SK-N-SH treated with all-trans-retinoic acid at 6 μM for 48 hours (cell line): ENCODE data around the gene CROT.

Source experiments
- ARNTL ChIP-seq: fragments of 450-650 bp; formaldehyde crosslinking; IDR thresholded peaks from 2 replicates; pipeline ENCODE4 v1.5.0; 2020; ENCODE audit warnings: low read depth, mild to moderate bottlenecking, moderate library complexity, borderline replicate concordance
- TOX ChIP-seq: fragments of 250-450 bp; sonication (Bioruptor Pico); IDR thresholded peaks from 2 replicates; pipeline ENCODE4 v1.8.0; 2021; ENCODE audit warnings: mild to moderate bottlenecking, moderate library complexity, borderline replicate concordance
- ZC3H10 ChIP-seq: fragments of 250-450 bp; sonication (Bioruptor Pico); IDR thresholded peaks from 2 replicates; pipeline ENCODE4 v1.5.1; 2021; ENCODE audit warnings: mild to moderate bottlenecking, moderate library complexity
- ZFP3 ChIP-seq: fragments of 250-450 bp; sonication (Bioruptor Pico); IDR thresholded peaks from 2 replicates; pipeline ENCODE4 v1.5.0; 2020; ENCODE audit warnings: mild to moderate bottlenecking, moderate library complexity
- ZFP30 ChIP-seq: fragments of 450-650 bp; formaldehyde crosslinking; IDR thresholded peaks from 2 replicates; pipeline ENCODE4 v1.5.0; 2022; ENCODE audit warnings: mild to moderate bottlenecking, moderate library complexity
- ZNF565 ChIP-seq: fragments of 450-650 bp; formaldehyde crosslinking; conservative IDR thresholded peaks from 2 replicates; pipeline ENCODE4 v1.5.0; 2020; ENCODE audit warnings: low read depth, mild to moderate bottlenecking, moderate library complexity
- ZNF70 ChIP-seq: fragments of 450-650 bp; formaldehyde crosslinking; IDR thresholded peaks from 2 replicates; pipeline ENCODE4 v1.5.0; 2020; ENCODE audit warnings: mild to moderate bottlenecking, moderate library complexity
- TF ChIP-seq, protein P1 (sequence below): fragments of 250-450 bp; sonication (Bioruptor Pico); IDR thresholded peaks from 2 replicates; pipeline ENCODE4 v1.8.0; 2020; ENCODE audit warnings: mild to moderate bottlenecking, moderate library complexity, borderline replicate concordance

DNA sequence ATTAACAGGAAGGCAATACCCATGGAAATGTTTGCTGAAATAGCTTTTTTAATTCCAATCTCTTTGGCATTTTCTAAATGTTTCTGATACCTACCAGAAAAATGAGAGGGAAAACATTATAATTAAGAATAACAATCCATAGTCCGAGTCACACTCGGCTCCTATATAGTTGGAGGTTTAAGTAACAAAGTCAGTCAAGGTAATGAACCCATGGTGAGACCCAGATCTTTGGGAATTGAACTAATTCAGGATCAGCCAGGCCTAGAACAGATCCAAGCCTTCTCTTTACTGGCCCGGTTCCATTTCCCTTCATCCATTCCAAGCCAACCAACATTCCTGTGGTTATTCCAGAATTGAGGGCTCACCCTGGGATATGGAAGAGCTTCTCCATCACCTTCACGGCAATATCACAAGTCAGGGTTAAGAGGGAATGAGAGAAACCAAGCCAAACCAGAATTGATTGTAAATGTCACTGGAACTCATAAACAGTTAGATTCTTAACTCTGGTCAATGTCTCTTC lies 101.7 kb downstream of the CROT start:
- TF ChIP-seq ARNTL (CRISPR knock-in tag) (no peak), ZNF565 (CRISPR knock-in tag) (no peak), ZC3H10 (CRISPR knock-in tag) (no peak), ZFP30 (no peak), TOX (no peak), ZFP3 (CRISPR knock-in tag) (no peak), ZNF70 (CRISPR knock-in tag) (no peak)
- TF ChIP-seq, protein P1, sequence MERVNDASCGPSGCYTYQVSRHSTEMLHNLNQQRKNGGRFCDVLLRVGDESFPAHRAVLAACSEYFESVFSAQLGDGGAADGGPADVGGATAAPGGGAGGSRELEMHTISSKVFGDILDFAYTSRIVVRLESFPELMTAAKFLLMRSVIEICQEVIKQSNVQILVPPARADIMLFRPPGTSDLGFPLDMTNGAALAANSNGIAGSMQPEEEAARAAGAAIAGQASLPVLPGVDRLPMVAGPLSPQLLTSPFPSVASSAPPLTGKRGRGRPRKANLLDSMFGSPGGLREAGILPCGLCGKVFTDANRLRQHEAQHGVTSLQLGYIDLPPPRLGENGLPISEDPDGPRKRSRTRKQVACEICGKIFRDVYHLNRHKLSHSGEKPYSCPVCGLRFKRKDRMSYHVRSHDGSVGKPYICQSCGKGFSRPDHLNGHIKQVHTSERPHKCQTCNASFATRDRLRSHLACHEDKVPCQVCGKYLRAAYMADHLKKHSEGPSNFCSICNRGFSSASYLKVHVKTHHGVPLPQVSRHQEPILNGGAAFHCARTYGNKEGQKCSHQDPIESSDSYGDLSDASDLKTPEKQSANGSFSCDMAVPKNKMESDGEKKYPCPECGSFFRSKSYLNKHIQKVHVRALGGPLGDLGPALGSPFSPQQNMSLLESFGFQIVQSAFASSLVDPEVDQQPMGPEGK = no peak
